ACC112 (cell line): ENCODE data around the gene PRDM16.

Experiments
- H2AFZ ChIP-seq: fragments of 200-600 bp; sonication (generic); one replicate; pipeline ENCODE4 v1.6.0; 2017; ENCODE audit warnings: antibody characterized with exemption, low read length; ENCODE audit not compliant: unreplicated experiment
- H3K27ac ChIP-seq: fragments of 200-600 bp; sonication (generic); 2 replicates; pipeline ENCODE4 v1.5.1; 2014; ENCODE audit warnings: low read depth, mild to moderate bottlenecking, antibody characterized with exemption, low read length, moderate library complexity
- H3K27me3 ChIP-seq: fragments of 200-600 bp; sonication (generic); 2 replicates; pipeline ENCODE4 v1.6.1; 2014; ENCODE audit warnings: mild to moderate bottlenecking, antibody characterized with exemption, low read length, moderate library complexity, mixed read lengths; ENCODE audit not compliant: insufficient read depth
- H3K36me3 ChIP-seq: fragments of 200-600 bp; sonication (generic); 2 replicates; pipeline ENCODE4 v1.6.1; 2016; ENCODE audit warnings: mild to moderate bottlenecking, antibody characterized with exemption, low read length, moderate library complexity, mixed read lengths; ENCODE audit not compliant: insufficient read depth
- H3K4me1 ChIP-seq: fragments of 200-600 bp; sonication (generic); one replicate; pipeline ENCODE4 v1.6.1; 2016; ENCODE audit warnings: low read length, mixed read lengths; ENCODE audit not compliant: insufficient read depth, unreplicated experiment, control insufficient read depth
- H3K4me3 ChIP-seq: fragments of 200-600 bp; sonication (generic); 2 replicates; pipeline ENCODE4 v1.5.1; 2014; ENCODE audit warnings: mild to moderate bottlenecking, low read depth, low read length
- H3K79me2 ChIP-seq: fragments of 200-600 bp; sonication (generic); one replicate; pipeline ENCODE4 v1.6.0; 2016; ENCODE audit warnings: low read length; ENCODE audit not compliant: control insufficient read depth, unreplicated experiment, insufficient read depth

The PRDM16 gene

GRCh38 chr1:3405974-3406867, 337.2 kb downstream of the PRDM16 start:
- Histone ChIP-seq H3K4me3 (no peak overlapping the region), H2AFZ (no peak overlapping the region), H3K27me3 (no peaks in the 10 kb centered on the region), H3K27ac (no peak overlapping the region), H3K4me1 (peaks cover 9% of the 10 kb centered on the region), H3K36me3 (no peaks in the 10 kb centered on the region), H3K79me2 (no peaks in the 10 kb centered on the region)

DNA sequence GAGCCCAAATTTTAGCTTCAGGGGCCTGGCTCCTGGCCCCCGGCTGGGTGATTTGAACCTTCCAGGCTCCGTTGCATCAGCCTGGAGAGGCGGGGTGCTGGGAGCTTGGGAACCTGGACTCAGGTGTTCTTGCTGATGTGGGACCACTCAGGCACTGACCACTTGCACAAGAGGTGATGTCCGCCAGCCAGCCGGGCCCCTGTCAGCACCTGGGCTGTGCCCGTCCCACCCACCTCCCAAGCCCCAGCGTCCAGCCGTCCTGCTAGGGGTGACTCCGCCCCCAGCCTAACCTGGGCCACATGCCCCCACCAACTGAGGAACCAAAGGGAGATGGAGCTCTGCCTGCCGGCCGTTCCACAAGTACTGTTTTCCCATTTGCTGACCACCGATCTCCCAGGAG, 338.0 kb downstream of the PRDM16 start:
- Histone ChIP-seq H3K27ac (no peak overlapping the region), H3K27me3 (no peaks in the 10 kb centered on the region), H3K4me3 (no peak overlapping the region), H3K36me3 (no peaks in the 10 kb centered on the region), H3K79me2 (no peaks in the 10 kb centered on the region), H2AFZ (no peak overlapping the region), H3K4me1 (peaks cover 8% of the 10 kb centered on the region)

- Histone ChIP-seq H2AFZ (no peak overlapping the region), H3K4me1 (no peaks in the 10 kb centered on the region), H3K4me3 (no peak overlapping the region), H3K27me3 (no peaks in the 10 kb centered on the region), H3K79me2 (no peaks in the 10 kb centered on the region), H3K36me3 (no peaks in the 10 kb centered on the region), H3K27ac (no peak overlapping the region)
These were observed 339.8 kb downstream of the PRDM16 start for GRCh38 chr1:3408751-3409266.

GRCh38 chr1:3409366-3410141, 340.6 kb downstream of the PRDM16 start:
- H2AFZ ChIP-seq: no peak overlapping the region
- H3K79me2 ChIP-seq: no peaks in the 10 kb centered on the region
- H3K27me3 ChIP-seq: no peaks in the 10 kb centered on the region
- H3K36me3 ChIP-seq: no peaks in the 10 kb centered on the region
- H3K4me3 ChIP-seq: no peak overlapping the region
- H3K4me1 ChIP-seq: no peaks in the 10 kb centered on the region
- H3K27ac ChIP-seq: no peak overlapping the region

DNA sequence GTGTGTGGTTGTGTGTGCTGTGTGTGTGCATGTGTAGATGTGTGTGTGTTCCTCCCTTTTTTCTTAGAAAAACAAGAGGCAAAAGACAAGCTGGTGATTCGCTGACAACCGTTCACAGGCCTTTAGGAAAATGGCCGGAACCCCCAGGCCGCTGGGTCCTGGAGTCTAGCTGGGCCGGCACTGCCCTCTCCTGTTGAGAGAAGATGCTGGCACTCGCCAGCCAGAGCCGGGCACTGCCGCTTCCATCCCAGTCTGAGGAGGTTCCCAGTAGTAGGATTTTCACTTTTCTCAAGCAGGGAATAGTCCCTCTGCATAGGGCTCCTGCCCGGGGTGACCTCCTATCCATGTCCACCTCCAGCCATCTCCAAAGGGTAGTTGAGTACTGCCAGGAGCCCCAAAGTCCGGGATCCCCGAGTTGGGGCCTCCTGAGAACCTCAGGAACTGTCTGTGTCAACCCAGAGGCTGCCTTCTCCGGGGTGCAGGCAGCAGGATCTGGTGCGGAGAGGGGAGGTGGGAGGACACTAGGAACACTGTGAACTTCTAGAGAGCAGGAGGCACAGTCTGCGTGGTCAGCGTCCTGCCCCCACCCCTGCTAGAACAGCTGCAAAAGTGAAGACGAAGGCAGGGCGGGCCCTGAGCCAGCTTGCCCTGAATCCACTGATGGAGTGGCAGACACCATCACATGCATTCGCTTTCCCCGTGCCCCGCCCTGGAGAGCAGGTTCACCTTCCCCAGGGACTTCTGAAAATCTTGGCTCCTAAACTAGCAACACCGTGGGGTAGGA, 341.3 kb downstream of the PRDM16 start:
- no peaks in the 10 kb centered on the region for H3K36me3 ChIP-seq
- H3K4me1 ChIP-seq: no peaks in the 10 kb centered on the region
- H3K27me3 ChIP-seq: no peaks in the 10 kb centered on the region
- H3K4me3 ChIP-seq: no peak overlapping the region
- H2AFZ ChIP-seq: no peak overlapping the region
- no peak overlapping the region for H3K27ac ChIP-seq
- no peaks in the 10 kb centered on the region for H3K79me2 ChIP-seq

- H3K36me3 ChIP-seq: no peaks in the 10 kb centered on the region
- H3K4me3 ChIP-seq: no peak overlapping the region
- no peaks in the 10 kb centered on the region for H3K79me2 ChIP-seq
- no peak overlapping the region for H2AFZ ChIP-seq
- H3K27me3 ChIP-seq: no peaks in the 10 kb centered on the region
- H3K4me1 ChIP-seq: no peaks in the 10 kb centered on the region
- no peak overlapping the region for H3K27ac ChIP-seq
These were observed 342.8 kb downstream of the PRDM16 start for GRCh38 chr1:3411806-3412205.

DNA sequence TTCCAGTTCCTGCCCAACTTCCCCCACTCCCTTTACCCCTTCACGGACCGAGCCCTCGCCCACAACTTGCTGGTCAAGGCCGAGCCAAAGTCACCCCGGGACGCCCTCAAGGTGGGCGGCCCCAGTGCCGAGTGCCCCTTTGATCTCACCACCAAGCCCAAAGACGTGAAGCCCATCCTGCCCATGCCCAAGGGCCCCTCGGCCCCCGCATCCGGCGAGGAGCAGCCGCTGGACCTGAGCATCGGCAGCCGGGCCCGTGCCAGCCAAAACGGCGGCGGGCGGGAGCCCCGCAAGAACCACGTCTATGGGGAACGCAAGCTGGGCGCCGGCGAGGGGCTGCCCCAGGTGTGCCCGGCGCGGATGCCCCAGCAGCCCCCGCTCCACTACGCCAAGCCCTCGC, 343.4 kb downstream of the PRDM16 start:
- Histone ChIP-seq H3K27me3 (no peaks in the 10 kb centered on the region), H2AFZ (no peak overlapping the region), H3K27ac (no peak overlapping the region), H3K4me3 (no peak overlapping the region), H3K79me2 (no peaks in the 10 kb centered on the region), H3K4me1 (no peaks in the 10 kb centered on the region), H3K36me3 (no peaks in the 10 kb centered on the region)

DNA sequence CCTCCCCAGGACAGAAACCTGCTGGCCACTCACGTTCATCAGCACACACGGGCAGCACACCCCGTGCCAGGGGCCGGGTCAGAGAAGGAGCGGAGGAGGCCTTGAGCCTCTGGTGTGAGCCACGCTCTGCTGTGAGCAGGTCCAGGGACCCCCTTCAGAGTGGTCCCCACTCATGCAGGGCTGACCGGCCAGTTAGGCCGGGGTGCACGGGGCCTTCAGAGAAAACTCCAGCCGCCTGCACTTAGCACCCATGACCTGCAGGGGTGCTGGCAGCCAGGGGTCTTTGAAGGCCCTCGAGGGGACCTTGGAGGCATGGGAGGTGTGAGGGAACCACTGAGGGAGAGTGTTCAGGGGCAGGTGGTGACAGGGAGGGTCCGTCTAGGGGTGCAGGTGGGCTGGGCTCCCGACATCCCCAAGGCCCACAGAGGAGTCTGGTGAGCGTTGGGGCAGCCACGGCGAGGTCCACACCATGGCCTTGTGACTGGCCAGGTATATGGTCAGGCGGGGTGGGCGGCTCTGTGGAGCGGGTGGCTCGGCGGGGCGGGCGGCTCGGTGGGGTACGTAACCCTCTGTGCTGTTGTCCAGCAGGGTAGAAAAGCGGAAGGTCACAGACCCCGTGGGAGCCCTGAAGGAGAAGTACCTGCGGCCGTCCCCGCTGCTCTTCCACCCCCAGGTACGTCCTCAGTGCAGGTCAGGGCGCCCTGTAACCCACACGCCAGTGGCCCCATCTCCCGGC, 345.1 kb downstream of the PRDM16 start:
- Histone ChIP-seq H3K36me3 (no peaks in the 10 kb centered on the region), H3K4me3 (no peak overlapping the region), H2AFZ (no peak overlapping the region), H3K27ac (no peak overlapping the region), H3K79me2 (no peaks in the 10 kb centered on the region), H3K4me1 (peaks cover 1% of the 10 kb centered on the region), H3K27me3 (no peaks in the 10 kb centered on the region)

GRCh38 chr1:3415260-3416090, 346.5 kb downstream of the PRDM16 start:
- H3K4me1 ChIP-seq: peaks cover 2% of the 10 kb centered on the region
- H3K79me2 ChIP-seq: no peaks in the 10 kb centered on the region
- H3K4me3 ChIP-seq: no peak overlapping the region
- no peak overlapping the region for H3K27ac ChIP-seq
- no peaks in the 10 kb centered on the region for H3K36me3 ChIP-seq
- no peak overlapping the region for H2AFZ ChIP-seq
- H3K27me3 ChIP-seq: no peaks in the 10 kb centered on the region
